ENCODE measurements around the gene THSD1.
"Not testable (repeated sequence)": the region's sequence is repeated elsewhere in the genome, so short reads cannot be mapped to it uniquely, and the experiment has no call there.

THSD1 gene

GRCh38 chr13:52348983-52349780 is 56.8 kb downstream of the THSD1 start:
- peak; percentile 16 for DNase-seq (ENCODE audit: low spot score)
- TF ChIP-seq, protein P1, sequence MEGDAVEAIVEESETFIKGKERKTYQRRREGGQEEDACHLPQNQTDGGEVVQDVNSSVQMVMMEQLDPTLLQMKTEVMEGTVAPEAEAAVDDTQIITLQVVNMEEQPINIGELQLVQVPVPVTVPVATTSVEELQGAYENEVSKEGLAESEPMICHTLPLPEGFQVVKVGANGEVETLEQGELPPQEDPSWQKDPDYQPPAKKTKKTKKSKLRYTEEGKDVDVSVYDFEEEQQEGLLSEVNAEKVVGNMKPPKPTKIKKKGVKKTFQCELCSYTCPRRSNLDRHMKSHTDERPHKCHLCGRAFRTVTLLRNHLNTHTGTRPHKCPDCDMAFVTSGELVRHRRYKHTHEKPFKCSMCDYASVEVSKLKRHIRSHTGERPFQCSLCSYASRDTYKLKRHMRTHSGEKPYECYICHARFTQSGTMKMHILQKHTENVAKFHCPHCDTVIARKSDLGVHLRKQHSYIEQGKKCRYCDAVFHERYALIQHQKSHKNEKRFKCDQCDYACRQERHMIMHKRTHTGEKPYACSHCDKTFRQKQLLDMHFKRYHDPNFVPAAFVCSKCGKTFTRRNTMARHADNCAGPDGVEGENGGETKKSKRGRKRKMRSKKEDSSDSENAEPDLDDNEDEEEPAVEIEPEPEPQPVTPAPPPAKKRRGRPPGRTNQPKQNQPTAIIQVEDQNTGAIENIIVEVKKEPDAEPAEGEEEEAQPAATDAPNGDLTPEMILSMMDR (IDR thresholded peaks at IDR 0.05; ENCODE audit: extremely low read depth, missing control alignments) = no peak

DNA sequence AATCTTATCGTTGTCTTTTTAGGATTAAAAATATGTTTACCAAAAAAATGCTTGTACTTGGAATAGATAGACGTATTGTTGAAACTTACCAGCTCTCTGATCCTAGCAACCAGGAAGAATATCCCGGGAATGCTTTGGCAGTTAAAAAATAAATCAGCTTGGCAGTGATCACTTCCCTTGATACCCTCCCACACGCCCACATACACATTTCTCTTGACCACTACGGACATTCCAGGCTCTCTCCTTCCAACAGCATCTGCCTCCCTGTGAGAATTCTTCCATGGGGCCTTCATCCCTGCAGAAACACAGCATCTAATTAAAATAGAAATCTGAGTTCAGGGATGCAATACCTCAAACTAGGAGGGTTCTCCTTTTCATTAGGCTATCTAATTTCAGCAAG is 57.9 kb downstream of the THSD1 start:
- DNase-seq (ENCODE audit: low spot score) = no peak
- TF ChIP-seq, protein P1 (IDR thresholded peaks at IDR 0.05; ENCODE audit: extremely low read depth, missing control alignments) = no peak

GRCh38 chr13:52345631-52346251 is 60.2 kb downstream of the THSD1 start:
- no peak for DNase-seq (ENCODE audit: low spot score)
- TF ChIP-seq, protein P1 (IDR thresholded peaks at IDR 0.05; ENCODE audit: extremely low read depth, missing control alignments) = no peak

- TF ChIP-seq, protein P1 (IDR thresholded peaks at IDR 0.05; ENCODE audit: extremely low read depth, missing control alignments) = no peak
- no peak for DNase-seq (ENCODE audit: low spot score)
These were observed 60.9 kb downstream of the THSD1 start for GRCh38 chr13:52345048-52345447.

GRCh38 chr13:52344108-52344507 is 61.9 kb downstream of the THSD1 start:
- no peak for DNase-seq (ENCODE audit: low spot score)
- TF ChIP-seq, protein P1 (IDR thresholded peaks at IDR 0.05; ENCODE audit: extremely low read depth, missing control alignments) = no peak

- DNase-seq (ENCODE audit: low spot score) = not testable (repeated sequence)
These were observed 63.8 kb downstream of the THSD1 start for GRCh38 chr13:52342203-52342602.

- DNase-seq (ENCODE audit: low spot score) = not testable (repeated sequence)
These were observed 68.0 kb downstream of the THSD1 start for GRCh38 chr13:52337828-52338455.

DNA sequence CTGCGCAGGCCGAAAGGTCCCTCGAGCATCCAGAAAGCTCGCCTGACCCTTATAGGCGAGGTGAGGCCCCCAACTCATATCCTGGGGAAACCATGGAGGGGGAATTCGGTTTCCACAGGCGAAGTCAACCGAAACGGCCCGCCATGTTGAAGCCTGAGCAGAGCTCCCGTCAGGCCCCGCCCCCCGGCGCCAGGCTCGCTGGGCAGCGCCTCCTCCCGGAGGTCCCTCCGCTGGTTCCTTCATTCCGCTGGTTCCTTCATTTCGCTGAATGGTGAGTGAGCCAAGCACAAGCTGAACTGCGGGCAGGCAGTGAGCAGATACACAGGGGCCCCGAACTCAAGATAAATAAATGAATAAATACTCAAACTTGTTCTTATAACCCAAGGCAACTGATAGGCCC is 71.9 kb downstream of the THSD1 start:
- not testable (repeated sequence) for DNase-seq (ENCODE audit: low spot score)

DNA sequence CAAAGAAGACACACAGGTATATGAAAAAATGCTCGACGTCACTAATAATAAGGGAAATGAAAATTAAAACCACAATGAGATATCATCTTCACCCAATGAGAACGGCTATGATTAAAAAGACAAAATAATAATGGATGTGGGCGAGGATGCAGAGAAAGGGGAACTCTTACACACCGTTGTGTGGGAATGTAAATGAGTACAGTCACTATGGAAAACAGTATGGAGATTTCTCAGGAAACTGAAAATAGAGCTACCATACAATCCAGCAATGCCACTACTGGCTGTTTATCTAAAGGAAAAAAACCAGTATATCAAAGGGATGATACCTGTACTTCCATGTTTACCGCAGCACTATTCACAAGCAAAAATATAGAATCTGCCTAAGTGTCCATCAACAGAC is 74.1 kb downstream of the THSD1 start:
- DNase-seq (ENCODE audit: low spot score) = not testable (repeated sequence)

All from GM20000 (cell line).